ENCODE data around the gene KIAA1755. TPM values are rescaled to one million over a fixed set of nuclear protein-coding genes. Genes with fewer than 3 reads are reported as not detected.

Gene KIAA1755
- total RNA-seq, 1 donor from 2014 or later = 0.22 TPM

- peaks cover 3% of the 10 kb centered on the region for H3K36me3 Mint-ChIP-seq
- no peaks in the 10 kb centered on the region for H3K9me3 ChIP-seq (ENCODE audit: low read depth)
- H3K4me1 ChIP-seq = no peaks in the 10 kb centered on the region
- H3F3A ChIP-seq (ENCODE audit: low read depth) = no peaks in the 10 kb centered on the region
- H3K4me3 Mint-ChIP-seq = no peak overlapping the region
- peaks cover 5% of the 10 kb centered on the region for H3K27me3 Mint-ChIP-seq (ENCODE audit: insufficient read depth, low read depth)
- no peaks in the 10 kb centered on the region for H4K20me1 ChIP-seq (ENCODE audit: low read depth)
- TF ChIP-seq EZH2 (IDR thresholded peaks at IDR 0.05) = no peak
- TF ChIP-seq CTCF (IDR thresholded peaks at IDR 0.05) = no peak
- TF ChIP-seq EZH2phosphoT487 (IDR thresholded peaks at IDR 0.05) = no peak
- H3K4me3 ChIP-seq = no peak overlapping the region
- no peak overlapping the region for H3K27ac ChIP-seq
- H3K36me3 ChIP-seq = no peaks in the 10 kb centered on the region
- H3K27me3 ChIP-seq = peaks cover 9% of the 10 kb centered on the region
- H2AFZ ChIP-seq (replicated peaks) = no peak overlapping the region
- H3K9me3 Mint-ChIP-seq = peaks cover 10% of the 10 kb centered on the region
- no peaks in the 10 kb centered on the region for H3K79me2 ChIP-seq (ENCODE audit: low read depth)
- no peak overlapping the region for H3K4me2 ChIP-seq
- peaks cover 11% of the 10 kb centered on the region for H3K4me1 Mint-ChIP-seq
- no peak for DNase-seq (ENCODE audit: low spot score)
- no peak overlapping the region for H3K9ac ChIP-seq
- no peak overlapping the region for H3K27ac Mint-ChIP-seq
These were observed 6.8 kb upstream of the KIAA1755 start for GRCh38 chr20:38267296-38267695.

GRCh38 chr20:38266426-38266825 is 5.9 kb upstream of the KIAA1755 start:
- Mint-ChIP-seq H3K36me3 (peaks cover 3% of the 10 kb centered on the region), H3K27ac (no peak overlapping the region), H3K9me3 (peaks cover 10% of the 10 kb centered on the region), H3K4me1 (peaks cover 12% of the 10 kb centered on the region), H3K27me3 (ENCODE audit: insufficient read depth, low read depth) (peaks cover 5% of the 10 kb centered on the region), H3K4me3 (no peak overlapping the region)
- H2AFZ ChIP-seq (replicated peaks) = no peak overlapping the region
- no peaks in the 10 kb centered on the region for H3K79me2 ChIP-seq (ENCODE audit: low read depth)
- no peaks in the 10 kb centered on the region for H3K4me1 ChIP-seq
- H3K36me3 ChIP-seq = no peaks in the 10 kb centered on the region
- H4K20me1 ChIP-seq (ENCODE audit: low read depth) = no peaks in the 10 kb centered on the region
- H3K9me3 ChIP-seq (ENCODE audit: low read depth) = no peaks in the 10 kb centered on the region
- TF ChIP-seq EZH2phosphoT487 (IDR thresholded peaks at IDR 0.05) = no peak
- TF ChIP-seq CTCF (IDR thresholded peaks at IDR 0.05) = no peak
- no peak for TF ChIP-seq EZH2 (IDR thresholded peaks at IDR 0.05)
- H3F3A ChIP-seq (ENCODE audit: low read depth) = no peaks in the 10 kb centered on the region
- no peak overlapping the region for H3K9ac ChIP-seq
- no peak overlapping the region for H3K4me2 ChIP-seq
- DNase-seq (ENCODE audit: low spot score) = no peak
- no peak overlapping the region for H3K4me3 ChIP-seq
- H3K27me3 ChIP-seq = peaks cover 16% of the 10 kb centered on the region
- no peak overlapping the region for H3K27ac ChIP-seq

- H3K4me3 ChIP-seq = no peak overlapping the region
- Mint-ChIP-seq H3K4me1 (peaks cover 25% of the 10 kb centered on the region), H3K27me3 (ENCODE audit: insufficient read depth, low read depth) (peaks cover 11% of the 10 kb centered on the region), H3K36me3 (peaks cover 3% of the 10 kb centered on the region), H3K9me3 (peaks cover 10% of the 10 kb centered on the region), H3K27ac (no peak overlapping the region), H3K4me3 (no peak overlapping the region)
- H3K4me2 ChIP-seq = no peak overlapping the region
- no peaks in the 10 kb centered on the region for H4K20me1 ChIP-seq (ENCODE audit: low read depth)
- H2AFZ ChIP-seq (replicated peaks) = no peak overlapping the region
- peak; percentile 25 for DNase-seq (ENCODE audit: low spot score)
- peaks cover 7% of the 10 kb centered on the region for H3F3A ChIP-seq (ENCODE audit: low read depth)
- no peak overlapping the region for H3K27ac ChIP-seq
- peaks cover 5% of the 10 kb centered on the region for H3K4me1 ChIP-seq
- no peaks in the 10 kb centered on the region for H3K79me2 ChIP-seq (ENCODE audit: low read depth)
- no peaks in the 10 kb centered on the region for H3K9me3 ChIP-seq (ENCODE audit: low read depth)
- H3K9ac ChIP-seq = no peak overlapping the region
- H3K27me3 ChIP-seq = peaks cover 46% of the 10 kb centered on the region
- no peak for TF ChIP-seq EZH2 (IDR thresholded peaks at IDR 0.05)
- TF ChIP-seq CTCF (IDR thresholded peaks at IDR 0.05) = no peak
- TF ChIP-seq EZH2phosphoT487 (IDR thresholded peaks at IDR 0.05) = no peak
- no peaks in the 10 kb centered on the region for H3K36me3 ChIP-seq
These were observed 2.4 kb upstream of the KIAA1755 start for GRCh38 chr20:38262931-38263330.

All from neural progenitor cell (in vitro differentiated cells).